ENCODE data around the gene RGS17. TPM values are rescaled to one million over a fixed set of nuclear protein-coding genes. Genes with fewer than 3 reads are reported as not detected.

RGS17 gene, protein sequence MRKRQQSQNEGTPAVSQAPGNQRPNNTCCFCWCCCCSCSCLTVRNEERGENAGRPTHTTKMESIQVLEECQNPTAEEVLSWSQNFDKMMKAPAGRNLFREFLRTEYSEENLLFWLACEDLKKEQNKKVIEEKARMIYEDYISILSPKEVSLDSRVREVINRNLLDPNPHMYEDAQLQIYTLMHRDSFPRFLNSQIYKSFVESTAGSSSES
- total RNA-seq, result 1.4 and 4.1 TPM in 2 replicates

GRCh38 chr6:153131037-153131981 is at the start of gene RGS17:
TSS of gene RGS17 (minus strand) at chr6:153131282. CDS start at chr6:153044018, 87,264 bp downstream.

DNA sequence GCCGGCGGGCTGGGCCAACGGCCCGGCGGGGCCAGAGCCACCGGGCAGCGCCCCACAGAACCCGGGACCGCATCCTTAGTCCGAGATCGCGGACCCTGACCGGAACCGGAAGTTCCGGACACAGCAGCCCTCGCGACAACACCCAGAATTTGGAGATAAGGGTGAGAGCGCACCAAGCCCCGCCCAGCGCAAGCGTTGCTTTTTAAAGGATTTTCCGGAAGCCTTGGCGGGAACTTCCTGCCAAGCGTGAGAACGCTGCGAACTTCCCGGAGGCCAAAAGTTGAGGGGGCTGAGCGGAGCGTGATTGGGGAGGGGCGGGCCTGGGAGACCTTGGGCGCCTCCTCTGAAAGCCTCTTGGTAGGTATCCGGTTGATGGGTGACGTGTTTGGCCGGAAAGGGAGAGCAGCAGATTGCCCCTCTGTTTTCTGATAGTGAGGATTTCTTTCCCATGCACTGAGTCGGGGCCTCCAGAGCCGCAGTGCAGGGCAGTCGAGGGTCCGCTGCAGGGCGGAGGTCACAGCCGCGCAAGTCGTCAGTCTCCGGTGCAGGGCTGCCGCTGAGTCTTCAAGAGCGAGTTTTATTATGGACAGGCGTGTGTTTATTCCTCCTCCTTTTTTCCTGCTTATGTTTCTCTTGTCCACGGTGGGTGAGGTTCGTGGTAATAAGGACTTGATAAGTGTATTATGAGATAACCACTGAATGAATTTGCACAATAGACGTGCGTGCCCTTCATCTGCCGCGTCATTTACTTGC is 128.3 kb downstream of the RGS17 start, which contains the start of gene MTRF1L:
Gene MTRF1L, minus strand, starts transcription at position 97 of the 753 bp plus-strand sequence. Its CDS starts 24 bp downstream, at position 73.

GRCh38 chr6:152982904-152983636 is 148.0 kb downstream of the RGS17 start, which contains the start of gene FBXO5:
TSS of gene FBXO5 (minus strand) at chr6:152983041. CDS start at chr6:152982959, 82 bp downstream.

Other genes starting within 250 kb of the RGS17 start
- 2.7 and 3.1 TPM in 2 replicates for gene FBXO5, start 148.2 kb downstream of the RGS17 start, total RNA-seq
- 9.9 and 16.9 TPM in 2 replicates for gene MTRF1L, start 128.6 kb downstream of the RGS17 start, total RNA-seq

All from nasal cavity respiratory epithelium epithelial cell of viscerocranial mucosa (primary cell).